ENCODE measurements around the gene ABAT.

Gene ABAT

DNA sequence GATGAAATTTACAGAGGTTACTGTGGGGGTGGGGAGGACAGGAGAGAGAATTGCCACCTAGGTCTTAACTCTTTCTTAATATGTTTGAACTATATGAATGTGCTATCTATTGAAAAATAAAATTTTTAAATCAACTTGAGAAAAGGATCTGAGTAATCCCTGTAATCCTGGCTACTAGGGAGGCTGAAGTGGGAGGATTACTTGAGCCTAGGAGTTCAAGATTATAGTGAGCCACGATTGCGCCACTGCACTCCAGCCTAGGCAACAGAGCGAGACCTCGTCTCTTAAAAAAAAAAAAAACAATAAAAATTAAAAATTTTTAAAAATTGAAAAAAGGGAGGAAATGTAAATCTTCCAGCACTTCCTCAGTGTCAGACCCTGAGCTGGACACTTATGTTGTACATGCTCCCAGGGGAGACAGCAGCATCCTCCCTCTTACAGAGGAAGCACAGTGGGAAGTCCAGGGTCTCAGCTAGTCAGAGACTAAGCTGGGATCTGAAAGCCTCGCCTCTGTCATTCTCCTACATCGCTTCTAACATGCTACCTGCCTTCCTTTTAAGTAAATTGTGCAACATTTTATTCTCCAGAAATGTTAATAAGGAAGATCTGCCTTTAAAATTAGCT, 145.1 kb downstream of the ABAT start:
- DNase-seq, result no peak

DNA sequence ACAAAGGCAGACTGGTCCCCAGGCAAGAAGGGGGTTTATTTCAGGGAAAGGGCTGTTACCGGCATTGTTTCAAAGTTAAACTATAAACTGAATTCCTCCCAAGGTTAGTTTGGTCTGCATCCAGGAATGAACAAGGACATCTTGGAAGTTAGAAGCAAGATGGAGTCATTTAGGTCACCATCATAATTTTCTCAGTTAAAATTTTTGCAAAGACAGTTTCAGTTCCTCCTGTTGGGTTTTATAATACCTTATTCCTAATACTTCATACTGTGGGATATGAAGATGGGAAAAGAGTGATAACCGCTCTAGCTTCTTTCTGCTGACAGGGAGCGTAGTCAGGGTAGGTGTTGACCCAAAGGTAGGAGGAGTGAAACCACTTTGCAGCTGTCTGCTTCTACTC, 148.0 kb downstream of the ABAT start:
- no peak for DNase-seq

DNA sequence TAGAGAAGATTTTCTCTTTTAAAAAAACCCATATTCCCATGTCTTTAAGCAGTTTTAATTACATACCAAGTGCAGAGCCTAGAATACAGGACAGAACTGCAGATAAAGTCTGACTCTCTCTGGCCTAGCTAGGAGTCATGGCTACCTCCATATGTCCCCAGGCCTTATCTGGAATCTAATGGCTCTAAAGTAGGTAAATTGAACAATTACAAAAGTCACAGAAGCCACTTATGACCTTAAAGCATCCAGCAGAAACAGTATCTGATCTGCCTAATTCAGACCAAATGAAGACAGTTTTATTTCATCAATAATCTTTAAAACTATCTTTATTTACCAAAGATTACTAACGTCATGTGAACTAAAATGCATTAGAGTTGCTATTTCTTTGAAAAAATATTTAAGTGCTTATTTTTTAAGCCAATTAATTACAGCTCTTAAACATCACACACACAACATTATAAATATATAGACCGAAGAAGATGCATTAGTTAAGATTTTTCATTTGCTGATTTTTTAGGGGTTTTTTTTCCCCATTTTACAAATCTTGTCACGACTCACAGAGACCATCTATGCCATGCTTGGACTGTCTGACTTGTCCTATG, 152.0 kb downstream of the ABAT start:
- no peak for DNase-seq

DNA sequence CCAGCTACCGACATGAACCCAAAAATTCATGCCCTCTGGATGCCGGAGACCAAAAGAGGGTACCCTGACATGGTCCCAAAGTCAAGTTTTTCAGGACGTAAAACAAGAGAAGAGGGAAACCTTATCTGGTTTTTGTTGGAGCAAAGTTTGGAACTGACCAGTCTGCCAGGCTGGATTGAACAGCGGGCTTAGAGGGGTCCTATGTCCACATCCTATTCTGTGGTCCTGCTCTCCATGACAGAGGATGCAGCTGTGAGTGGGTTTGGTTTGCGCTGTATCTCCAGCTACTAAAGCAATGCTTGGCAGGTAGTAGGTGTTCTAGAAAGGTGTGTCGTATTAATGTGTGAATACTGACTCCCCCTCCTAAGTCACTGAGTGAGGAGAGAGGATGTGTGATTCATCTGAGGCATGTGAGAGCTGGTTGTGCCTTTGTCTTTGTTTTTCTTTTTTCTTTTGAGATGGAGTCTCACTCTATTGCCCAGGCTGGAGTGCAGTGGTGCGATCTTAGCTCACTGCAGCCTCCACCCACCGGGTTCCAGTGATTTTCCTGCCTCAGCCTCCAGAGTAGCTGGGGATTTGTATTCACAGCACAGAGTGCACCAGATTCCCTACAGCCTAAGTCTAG, 154.2 kb downstream of the ABAT start:
- no peak for DNase-seq

DNA sequence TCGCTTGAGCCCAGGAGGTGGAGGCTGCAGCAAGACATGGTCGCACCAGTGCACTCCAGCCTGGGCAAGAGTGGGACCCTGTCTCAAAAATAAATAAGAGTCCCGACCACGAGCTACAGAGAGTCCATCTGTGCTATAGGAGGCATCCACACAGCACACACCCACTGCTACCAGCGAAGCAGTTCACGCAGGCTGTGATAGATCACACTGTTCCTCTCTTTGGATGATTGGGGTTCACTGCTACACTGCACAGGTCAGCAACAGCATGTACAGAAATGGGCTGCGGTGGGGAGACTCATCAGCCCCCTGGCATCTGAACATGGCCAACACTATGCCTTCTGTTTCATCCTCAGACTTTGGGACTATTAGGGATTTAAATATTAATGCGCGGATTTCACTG, 157.0 kb downstream of the ABAT start:
- no peak for DNase-seq

DNA sequence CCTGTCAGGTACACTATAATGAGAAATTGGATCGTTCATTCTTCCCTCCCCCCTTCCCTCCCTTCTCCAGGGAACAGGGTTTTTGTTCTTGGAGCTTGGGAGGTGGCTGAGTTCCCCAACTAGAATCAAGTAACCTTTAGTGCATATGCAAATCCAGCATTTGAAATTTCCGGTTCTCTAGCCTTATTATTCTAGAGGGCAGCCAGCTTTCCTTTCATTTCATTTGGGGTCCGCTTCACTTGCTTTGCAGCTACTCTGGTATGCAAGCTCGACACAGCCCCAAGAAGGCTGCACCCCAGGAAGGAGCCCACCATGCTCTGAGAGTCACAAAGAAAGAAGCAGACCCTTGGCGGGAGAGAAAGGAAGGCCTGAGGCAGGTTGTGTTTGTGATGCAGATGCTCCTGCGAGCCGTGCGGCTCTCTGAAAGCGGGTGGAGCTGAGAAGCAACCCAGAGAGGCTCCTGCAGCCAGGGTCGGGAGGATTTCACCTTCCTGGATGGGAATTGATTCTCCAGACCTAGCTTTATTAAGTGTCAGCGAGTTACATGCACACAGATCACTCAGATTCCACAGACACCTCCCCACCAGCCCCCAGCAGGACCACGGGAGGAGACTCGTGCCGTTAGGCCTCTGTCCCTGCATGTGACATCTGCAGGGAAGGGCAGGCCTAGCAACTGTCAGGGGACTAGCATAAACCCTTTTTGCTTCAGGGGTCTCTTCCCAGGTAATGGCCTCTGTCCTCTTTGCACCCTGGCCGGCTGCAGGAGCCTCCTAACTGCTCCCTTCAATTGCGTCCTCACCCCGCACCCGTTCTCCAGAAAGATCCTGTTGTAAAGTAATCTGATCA, 157.7 kb downstream of the ABAT start:
- DNase-seq, result no peak

DNA sequence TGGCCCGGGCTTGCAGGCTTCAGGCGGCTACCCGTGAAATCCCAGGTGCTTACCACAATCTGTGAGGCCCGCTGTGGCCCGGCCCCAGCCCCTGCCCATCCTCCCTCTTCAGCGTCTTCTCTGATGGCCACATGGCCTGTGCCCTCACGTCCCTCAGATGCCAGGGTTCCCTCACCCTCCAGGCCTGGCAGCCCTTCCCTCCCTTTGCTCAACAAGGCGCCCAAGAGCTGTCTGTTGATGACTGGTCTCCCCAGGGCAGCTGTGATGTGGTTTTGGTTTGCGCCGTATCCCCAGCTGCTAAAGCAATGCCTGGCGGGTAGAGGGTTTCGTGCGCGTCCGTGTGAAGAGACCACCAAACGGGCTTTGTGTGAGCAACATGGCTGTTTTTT, 158.3 kb downstream of the ABAT start:
- DNase-seq, result no peak
